IPS-15b (cell line): ENCODE data around the gene ZNF580.

Experiments
- H3K27me3 ChIP-seq: one replicate; pipeline ENCODE4 v1.6.1; 2013; ENCODE audit warnings: low read length; ENCODE audit not compliant: control insufficient read depth, insufficient read depth
- H3K36me3 ChIP-seq: one replicate; pipeline ENCODE4 v1.6.1; 2013; ENCODE audit warnings: low read length; ENCODE audit not compliant: control insufficient read depth, insufficient read depth
- H3K4me1 ChIP-seq: one replicate; pipeline ENCODE4 v1.6.1; 2013; ENCODE audit warnings: mild to moderate bottlenecking, low read length; ENCODE audit not compliant: control insufficient read depth, insufficient read depth
- H3K4me3 ChIP-seq: one replicate; pipeline ENCODE4 v1.5.1; 2013; ENCODE audit warnings: low read depth, low read length
- H3K9ac ChIP-seq: one replicate; pipeline ENCODE4 v1.6.1; 2013; ENCODE audit warnings: low read depth, mild to moderate bottlenecking, low read length
- H3K9me3 ChIP-seq: one replicate; pipeline ENCODE4 v1.6.1; 2013; ENCODE audit warnings: mild to moderate bottlenecking, low read length; ENCODE audit not compliant: control insufficient read depth, insufficient read depth

Gene ZNF580

DNA sequence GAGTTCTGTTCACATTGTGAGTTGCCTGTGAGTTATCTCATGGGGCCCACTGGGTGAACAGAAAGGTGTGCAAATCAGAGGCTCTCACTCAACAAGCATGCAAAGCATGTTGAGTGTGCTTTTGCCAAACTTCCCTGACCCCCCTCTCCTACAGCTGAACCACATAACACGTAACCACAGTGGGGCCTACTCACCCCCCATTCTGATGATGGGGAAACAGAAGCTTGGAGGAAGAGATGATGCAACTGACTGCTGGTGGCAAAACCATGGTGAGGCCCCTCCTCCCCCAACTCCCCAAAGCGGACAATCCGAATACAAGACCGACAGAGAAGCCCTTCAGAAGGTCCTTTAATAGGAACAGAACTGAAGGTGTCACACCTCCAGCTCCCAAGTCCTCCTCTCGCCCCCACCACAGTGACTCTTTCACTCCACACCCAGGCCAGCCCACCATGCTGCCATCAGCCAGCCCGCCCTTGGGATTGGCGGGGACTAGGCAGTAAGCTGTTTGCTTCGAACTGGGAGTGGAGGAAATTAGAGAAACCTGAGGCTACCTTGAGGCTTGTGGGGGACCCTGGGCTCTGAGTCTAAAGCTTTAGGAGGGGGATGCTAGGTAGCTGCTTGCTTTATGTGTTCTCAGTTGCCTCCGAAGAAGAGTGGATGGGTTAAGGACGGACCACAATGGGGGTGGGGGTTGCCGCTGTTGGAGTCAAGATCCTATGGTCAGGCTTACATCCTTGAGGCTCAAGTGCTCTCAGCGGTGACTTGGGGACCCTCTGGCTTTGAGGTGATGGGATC, 20.2 kb upstream of the ZNF580 start:
- Histone ChIP-seq H3K9ac (no peak overlapping the region), H3K27me3 (no peaks in the 10 kb centered on the region), H3K4me3 (no peak overlapping the region), H3K4me1 (no peaks in the 10 kb centered on the region), H3K36me3 (peaks cover 13% of the 10 kb centered on the region), H3K9me3 (no peaks in the 10 kb centered on the region)

GRCh38 chr19:55621205-55621672, 19.6 kb upstream of the ZNF580 start:
- Histone ChIP-seq H3K36me3 (peaks cover 7% of the 10 kb centered on the region), H3K9ac (no peak overlapping the region)

DNA sequence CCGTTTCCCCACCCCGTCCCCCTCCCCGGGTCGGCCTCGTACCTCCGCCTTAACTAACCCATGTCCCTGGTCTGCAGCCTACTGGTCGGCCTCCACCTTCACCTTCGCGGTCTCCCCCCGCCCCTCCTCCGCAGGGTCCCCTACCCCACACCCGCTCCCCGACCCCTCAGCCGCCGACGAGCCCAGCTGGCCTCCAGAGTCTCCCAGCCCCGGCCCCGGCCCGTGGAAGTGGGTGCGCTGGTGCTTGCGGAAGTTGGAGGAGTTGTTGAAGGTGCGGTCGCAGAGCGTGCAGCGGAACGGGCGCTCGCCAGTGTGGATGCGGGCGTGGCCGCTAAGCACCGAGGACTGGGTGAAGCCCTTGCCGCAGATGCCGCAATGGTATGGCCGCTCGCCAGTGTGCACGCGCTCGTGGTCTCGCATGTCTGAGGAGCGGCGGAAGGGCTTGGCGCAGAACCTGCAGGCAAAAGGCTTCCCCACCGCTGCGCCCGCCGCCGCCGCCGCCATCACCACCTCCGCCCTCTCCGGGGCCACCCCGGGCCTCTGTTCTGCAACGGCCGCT, 19.1 kb upstream of the ZNF580 start:
- Histone ChIP-seq H3K27me3 (no peaks in the 10 kb centered on the region), H3K4me1 (no peaks in the 10 kb centered on the region), H3K9ac (no peak overlapping the region), H3K36me3 (peaks cover 4% of the 10 kb centered on the region), H3K9me3 (no peaks in the 10 kb centered on the region), H3K4me3 (no peak overlapping the region)

More at GRCh38 chr19:55621205-55621672, 19.6 kb upstream of the ZNF580 start:
- Histone ChIP-seq H3K27me3 (no peaks in the 10 kb centered on the region), H3K9me3 (no peaks in the 10 kb centered on the region), H3K4me1 (no peaks in the 10 kb centered on the region), H3K4me3 (no peak overlapping the region)

DNA sequence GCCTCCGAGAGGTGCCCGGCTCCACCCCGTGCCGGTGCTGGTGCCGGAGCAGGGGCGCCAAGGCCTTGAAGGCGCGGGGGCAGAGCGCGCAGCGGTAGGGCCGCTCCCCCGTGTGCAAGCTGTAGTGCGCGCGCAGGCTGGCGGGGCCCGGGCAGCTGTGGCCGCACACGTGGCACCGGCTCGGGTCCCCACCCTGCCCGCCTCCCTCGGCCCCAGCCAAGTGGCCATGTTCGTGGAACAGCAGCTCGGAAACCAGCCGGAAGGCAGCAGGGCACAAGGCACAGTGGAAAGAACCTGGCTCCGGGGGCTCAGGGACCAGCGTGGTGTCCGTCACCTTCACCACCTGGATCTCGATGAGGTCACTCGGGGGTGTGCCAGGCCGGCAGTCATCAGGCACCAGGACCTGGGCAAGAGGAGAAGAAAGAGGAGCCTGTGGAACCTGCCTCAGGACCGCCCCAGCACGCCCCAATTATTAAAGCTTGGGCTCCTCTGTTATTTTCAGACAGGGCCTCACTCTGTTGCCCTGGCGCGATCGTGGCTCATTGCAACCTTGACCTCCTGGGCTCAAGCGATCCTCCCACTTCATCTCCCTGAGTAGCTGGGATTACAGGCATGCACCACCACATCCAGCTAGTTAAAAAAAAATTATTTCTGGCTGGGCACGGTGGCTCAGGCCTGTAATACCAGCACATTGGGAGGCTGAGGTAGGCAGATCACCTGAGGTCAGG, 18.4 kb upstream of the ZNF580 start:
- H3K4me3 ChIP-seq: no peak overlapping the region
- no peaks in the 10 kb centered on the region for H3K4me1 ChIP-seq
- peaks cover 4% of the 10 kb centered on the region for H3K36me3 ChIP-seq
- H3K27me3 ChIP-seq: no peaks in the 10 kb centered on the region
- no peaks in the 10 kb centered on the region for H3K9me3 ChIP-seq
- H3K9ac ChIP-seq: no peak overlapping the region

GRCh38 chr19:55623130-55623529, 17.7 kb upstream of the ZNF580 start:
- Histone ChIP-seq H3K4me1 (no peaks in the 10 kb centered on the region), H3K27me3 (no peaks in the 10 kb centered on the region), H3K36me3 (peaks cover 4% of the 10 kb centered on the region), H3K9me3 (no peaks in the 10 kb centered on the region), H3K4me3 (no peak overlapping the region), H3K9ac (no peak overlapping the region)

DNA sequence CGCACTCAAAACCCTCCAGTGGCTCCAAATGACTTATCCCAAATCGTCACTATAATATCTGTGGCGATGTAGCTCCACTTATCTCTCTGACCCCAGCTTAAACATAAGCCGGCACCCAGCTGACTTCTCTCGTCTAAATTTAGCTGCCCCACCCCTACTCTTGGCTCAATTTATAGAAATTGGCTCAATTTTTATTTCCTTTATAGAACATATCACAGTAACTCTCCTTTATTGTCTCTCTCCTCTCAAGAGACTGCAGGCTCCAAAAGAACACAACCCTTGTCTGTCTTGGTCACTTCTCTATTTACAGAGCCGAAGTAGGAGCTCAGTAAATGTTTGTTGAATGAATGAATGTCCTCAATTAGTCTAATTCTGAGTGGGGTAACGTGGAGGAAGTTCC, 17.2 kb upstream of the ZNF580 start:
- Histone ChIP-seq H3K27me3 (no peaks in the 10 kb centered on the region), H3K9ac (no peak overlapping the region), H3K4me1 (no peaks in the 10 kb centered on the region), H3K9me3 (no peaks in the 10 kb centered on the region), H3K36me3 (peaks cover 4% of the 10 kb centered on the region), H3K4me3 (peak overlapping the region; percentile 15)

DNA sequence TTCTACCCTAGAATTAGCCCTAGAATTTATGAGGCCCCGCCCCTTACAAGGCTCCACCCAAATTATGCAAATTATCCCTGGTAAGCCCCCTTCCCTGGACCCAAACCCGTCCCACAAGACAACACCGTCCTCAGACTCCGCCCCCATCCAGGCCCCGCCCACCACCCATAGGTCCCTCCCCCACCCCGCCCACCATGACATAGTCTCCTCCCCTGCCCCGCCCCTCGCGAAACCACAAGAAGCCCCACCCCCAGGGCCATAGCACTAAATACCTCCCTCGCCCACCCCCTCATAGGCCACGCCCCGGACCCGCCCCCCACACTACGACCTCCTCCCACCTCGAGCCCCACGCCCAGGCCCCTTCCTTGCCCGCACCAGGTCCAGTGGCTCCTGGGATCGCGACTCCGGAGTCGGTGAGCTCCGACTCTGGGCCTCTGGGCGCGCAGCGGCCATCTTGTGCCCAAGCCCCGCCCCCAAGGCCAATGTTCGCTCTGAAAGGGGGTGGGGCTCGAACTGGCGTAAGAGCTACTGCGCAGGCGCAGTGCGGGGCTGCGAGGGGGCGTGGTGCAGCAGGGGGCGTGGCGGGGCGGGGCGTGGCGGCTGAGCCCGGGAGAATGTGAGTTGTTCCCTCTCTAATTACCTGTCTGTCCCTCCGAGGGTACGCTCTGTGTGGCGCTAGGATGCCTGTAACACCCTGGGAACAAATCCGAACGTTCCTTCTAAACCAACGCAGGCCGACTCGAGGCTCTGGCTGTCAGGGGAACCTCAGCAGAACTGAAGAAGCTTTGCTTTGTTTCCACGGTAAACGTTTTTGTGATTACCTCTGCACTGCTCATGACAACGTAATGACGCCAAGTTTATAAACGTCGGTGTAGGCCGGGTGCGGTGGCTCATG, 16.4 kb upstream of the ZNF580 start, which contains the start of gene ZNF784:
ZNF784 (minus strand) TSS at position 458 of the 895 bp plus-strand sequence; CDS start at position 453, 5 bp downstream.
- Histone ChIP-seq H3K27me3 (no peaks in the 10 kb centered on the region), H3K9me3 (no peaks in the 10 kb centered on the region), H3K9ac (peak within 1 kb of the TSS; percentile 79), H3K4me3 (peak within 1 kb of the TSS; percentile 64), H3K4me1 (no peaks in the 10 kb centered on the region), H3K36me3 (peaks cover 4% of the 10 kb centered on the region)

- Histone ChIP-seq H3K27me3 (no peaks in the 10 kb centered on the region), H3K4me3 (peak overlapping the region; percentile 64), H3K9ac (no peak overlapping the region)
Measured at GRCh38 chr19:55625004-55625326, 15.8 kb upstream of the ZNF580 start.

DNA sequence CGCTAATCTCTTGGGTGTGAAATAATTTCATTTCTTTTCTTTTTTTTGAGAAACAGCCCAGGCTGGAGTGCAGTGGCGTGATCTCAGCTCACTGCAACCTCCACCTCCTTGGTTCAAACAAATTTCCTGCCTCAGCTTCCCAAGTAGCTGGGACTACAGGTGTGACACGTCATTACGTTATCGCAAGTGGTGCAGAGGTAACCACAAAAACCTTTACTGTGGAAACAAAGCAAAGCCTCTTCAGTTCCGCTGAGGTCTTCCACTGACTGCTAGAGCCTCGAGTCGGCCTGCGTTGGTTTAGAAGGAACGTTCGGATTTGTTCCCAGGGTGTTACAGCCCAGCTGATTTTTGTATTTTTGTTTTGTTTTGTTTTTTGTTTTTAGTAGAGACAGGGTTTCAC, 14.5 kb upstream of the ZNF580 start:
- Histone ChIP-seq H3K4me3 (no peak overlapping the region), H3K9ac (no peak overlapping the region), H3K36me3 (no peaks in the 10 kb centered on the region), H3K27me3 (no peaks in the 10 kb centered on the region), H3K9me3 (no peaks in the 10 kb centered on the region), H3K4me1 (no peaks in the 10 kb centered on the region)

More at GRCh38 chr19:55625004-55625326, 15.8 kb upstream of the ZNF580 start:
- peaks cover 4% of the 10 kb centered on the region for H3K36me3 ChIP-seq
- no peaks in the 10 kb centered on the region for H3K4me1 ChIP-seq
- no peaks in the 10 kb centered on the region for H3K9me3 ChIP-seq

GRCh38 chr19:55632463-55632834, 8.4 kb upstream of the ZNF580 start:
- no peak overlapping the region for H3K9ac ChIP-seq
- H3K4me3 ChIP-seq: no peak overlapping the region
- no peaks in the 10 kb centered on the region for H3K27me3 ChIP-seq
- peaks cover 4% of the 10 kb centered on the region for H3K36me3 ChIP-seq
- H3K4me1 ChIP-seq: peaks cover 6% of the 10 kb centered on the region
- H3K9me3 ChIP-seq: no peaks in the 10 kb centered on the region

DNA sequence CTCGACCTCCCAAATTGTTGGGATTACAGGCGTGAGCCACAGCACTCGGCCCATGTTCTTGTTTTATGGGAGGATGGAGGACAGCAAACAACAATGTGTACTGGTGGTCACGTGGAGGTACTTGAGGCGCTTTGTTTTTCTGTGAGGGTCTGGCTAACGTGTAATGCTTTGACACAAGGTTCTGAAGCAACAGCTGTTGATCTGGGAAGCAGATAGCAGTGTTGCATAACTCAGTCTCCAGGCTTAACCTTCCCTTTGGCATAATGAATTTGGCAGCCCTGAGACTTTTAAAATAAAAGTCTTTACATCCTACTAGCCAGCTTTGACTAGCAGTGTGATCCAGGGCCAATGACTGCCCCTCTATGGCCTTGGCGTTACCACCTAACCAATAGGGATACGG, 6.9 kb upstream of the ZNF580 start:
- H3K9me3 ChIP-seq: no peaks in the 10 kb centered on the region
- H3K9ac ChIP-seq: no peak overlapping the region
- H3K36me3 ChIP-seq: peaks cover 4% of the 10 kb centered on the region
- H3K4me3 ChIP-seq: no peak overlapping the region
- H3K27me3 ChIP-seq: no peaks in the 10 kb centered on the region
- peaks cover 6% of the 10 kb centered on the region for H3K4me1 ChIP-seq
